Measurements from ENCODE around the gene CTBP2.

- TF ChIP-seq CTCF (IDR thresholded peaks at IDR 0.05): no peak
- TF ChIP-seq POLR2A (IDR thresholded peaks at IDR 0.05): no peak
Observed at GRCh38 chr10:125060482-125060825, 99.9 kb downstream of the CTBP2 start.

Data from gastroesophageal sphincter (tissue), 3 donors.